ENCODE results near the gene PTPRT.

Gene PTPRT

DNA sequence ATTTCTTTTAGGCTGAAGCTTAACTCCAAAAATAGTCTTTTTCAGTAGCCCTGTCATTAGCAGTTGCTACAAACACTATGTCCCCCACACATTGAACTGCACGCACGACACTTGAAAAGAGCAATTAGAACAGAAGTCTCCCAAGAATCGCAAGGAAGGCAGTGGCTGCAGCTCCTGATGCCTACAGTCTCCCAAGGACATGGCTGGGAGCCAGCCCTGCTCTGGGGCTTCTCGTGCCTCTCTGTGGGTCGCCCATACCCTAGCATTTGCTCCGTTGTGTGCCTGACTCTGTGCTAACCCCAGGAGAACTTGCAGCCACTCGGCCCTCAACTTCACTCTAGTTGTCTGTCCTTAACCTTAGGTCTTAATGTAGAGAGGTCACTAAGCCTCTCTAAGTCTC lies 454.2 kb downstream of the PTPRT start:
- DNase-seq (ENCODE audit: low read depth, low spot score): no peak

GRCh38 chr20:42734660-42735368 lies 454.9 kb downstream of the PTPRT start:
- DNase-seq (ENCODE audit: low read depth, low spot score): no peak

GRCh38 chr20:42721923-42722322 lies 467.8 kb downstream of the PTPRT start:
- no peak for DNase-seq (ENCODE audit: low read depth, low spot score)

GRCh38 chr20:42714298-42715141 lies 475.2 kb downstream of the PTPRT start:
- DNase-seq (ENCODE audit: low read depth, low spot score): no peak

GRCh38 chr20:42708266-42708665 lies 481.4 kb downstream of the PTPRT start:
- DNase-seq (ENCODE audit: low read depth, low spot score): no peak

- no peak for DNase-seq (ENCODE audit: low read depth, low spot score)
Measured at GRCh38 chr20:42706759-42707158, 482.9 kb downstream of the PTPRT start.

- no peak for DNase-seq (ENCODE audit: low read depth, low spot score)
Measured at GRCh38 chr20:42705550-42705949, 484.2 kb downstream of the PTPRT start.

DNA sequence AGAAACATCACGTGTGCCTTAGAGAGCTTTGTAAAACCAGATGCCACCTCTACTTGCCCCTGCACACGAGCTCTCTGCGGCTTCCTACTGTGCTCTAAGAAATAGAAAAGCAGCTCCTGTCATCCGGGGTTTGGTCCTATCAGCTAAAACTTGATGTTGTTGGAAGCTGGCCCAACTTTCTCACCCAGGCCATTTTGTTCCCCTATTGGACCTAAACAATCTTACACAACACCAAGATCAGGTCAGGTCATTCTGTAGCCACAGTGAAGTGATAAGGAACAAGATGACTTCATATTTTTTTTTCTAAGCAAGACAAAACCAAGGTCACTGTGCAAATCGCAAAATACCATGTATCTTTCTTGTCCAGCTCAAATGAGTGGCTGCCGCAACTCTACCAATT lies 486.0 kb downstream of the PTPRT start:
- no peak for DNase-seq (ENCODE audit: low read depth, low spot score)

GRCh38 chr20:42701948-42702347 lies 487.8 kb downstream of the PTPRT start:
- DNase-seq (ENCODE audit: low read depth, low spot score): no peak

GRCh38 chr20:42700372-42700771 lies 489.3 kb downstream of the PTPRT start:
- no peak for DNase-seq (ENCODE audit: low read depth, low spot score)

DNA sequence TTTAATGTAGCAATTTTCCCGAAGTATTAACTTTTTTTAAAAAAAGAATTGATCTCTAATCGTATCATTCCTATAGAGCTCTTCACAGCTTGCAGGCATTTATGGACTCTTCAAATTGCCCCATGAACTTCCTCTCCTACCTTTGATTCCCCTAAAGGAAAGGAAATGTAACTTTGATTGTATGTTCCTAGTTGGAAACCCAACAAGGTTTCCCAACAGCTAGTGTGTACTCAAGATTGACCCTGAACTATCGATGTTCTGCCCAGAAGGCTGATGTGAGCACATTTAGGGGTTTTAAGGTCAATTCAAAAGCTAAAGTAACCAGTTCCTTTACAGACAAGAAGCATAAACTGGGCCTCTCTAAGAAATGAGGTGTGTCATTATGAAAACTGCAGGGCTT lies 491.7 kb downstream of the PTPRT start:
- no peak for DNase-seq (ENCODE audit: low read depth, low spot score)

DNA sequence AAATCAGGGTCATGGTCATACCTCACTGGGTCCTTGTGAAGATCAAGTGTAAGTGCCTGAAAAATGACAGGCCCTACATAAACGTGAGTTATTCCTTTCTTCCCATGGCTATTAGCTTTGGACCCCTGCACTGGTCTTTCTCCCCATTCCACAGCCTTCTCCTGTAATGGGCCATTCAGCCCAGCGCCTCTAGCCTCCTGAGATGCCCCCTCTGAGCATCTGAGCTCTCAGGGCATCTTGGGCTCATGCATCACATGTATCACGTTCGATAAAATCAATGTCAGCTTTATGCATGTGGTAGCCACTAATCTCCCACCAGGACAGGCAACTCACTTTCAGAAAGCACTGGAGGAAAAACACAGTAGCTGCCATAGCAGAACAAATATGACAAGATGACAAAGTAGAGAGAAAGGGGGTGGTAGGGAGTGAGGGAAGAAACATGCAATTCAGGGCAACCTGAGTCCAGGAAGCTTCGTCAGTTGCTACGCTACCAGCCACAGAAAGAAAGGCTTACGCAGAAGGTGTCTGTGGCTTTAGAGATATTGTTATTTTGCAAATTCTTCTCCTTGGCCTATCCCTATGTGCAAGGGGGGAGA lies 498.8 kb downstream of the PTPRT start:
- DNase-seq (ENCODE audit: low read depth, low spot score): no peak

DNA sequence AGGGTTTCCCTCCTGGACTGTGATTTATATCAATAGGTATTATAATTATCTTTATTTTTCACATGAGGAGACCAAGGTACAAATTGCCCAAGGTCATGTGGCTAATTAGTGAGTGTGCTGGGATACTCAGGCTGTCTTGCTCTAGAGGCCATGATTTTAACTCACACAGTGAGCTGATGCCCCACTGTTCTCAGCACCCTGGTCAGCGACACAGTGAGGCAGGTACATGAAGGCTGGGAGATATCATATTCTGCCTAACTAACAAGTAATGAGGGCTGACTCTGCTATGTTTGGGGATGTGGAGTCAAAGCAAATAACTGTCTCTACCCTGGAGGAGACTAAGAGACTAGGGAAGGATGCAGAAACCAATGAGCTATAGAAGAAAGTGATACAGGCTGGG lies 501.1 kb downstream of the PTPRT start:
- DNase-seq (ENCODE audit: low read depth, low spot score): no peak

GRCh38 chr20:42686057-42686456 lies 503.6 kb downstream of the PTPRT start:
- DNase-seq (ENCODE audit: low read depth, low spot score): no peak

DNA sequence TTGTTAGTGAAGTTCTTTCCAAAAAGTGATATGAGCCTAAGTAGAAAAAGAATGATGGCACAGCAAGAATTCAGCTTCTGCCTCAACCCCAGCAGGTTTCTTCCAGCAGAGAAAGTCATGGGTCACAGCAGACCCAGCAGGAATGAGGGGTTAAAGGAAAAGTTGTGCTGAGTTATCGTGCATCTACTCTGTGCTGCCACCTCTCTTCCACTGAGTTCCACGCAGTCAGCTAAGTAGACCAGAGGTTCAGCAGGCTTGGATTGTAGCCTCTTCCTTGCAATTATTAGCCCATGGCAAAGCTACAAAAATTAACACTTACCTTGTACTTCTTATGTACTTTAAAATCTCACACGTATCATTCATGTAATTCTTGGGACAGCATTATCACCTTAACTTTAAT lies 510.8 kb downstream of the PTPRT start:
- no peak for DNase-seq (ENCODE audit: low read depth, low spot score)

GRCh38 chr20:42656130-42656529 lies 533.6 kb downstream of the PTPRT start:
- DNase-seq (ENCODE audit: low read depth, low spot score): no peak

DNA sequence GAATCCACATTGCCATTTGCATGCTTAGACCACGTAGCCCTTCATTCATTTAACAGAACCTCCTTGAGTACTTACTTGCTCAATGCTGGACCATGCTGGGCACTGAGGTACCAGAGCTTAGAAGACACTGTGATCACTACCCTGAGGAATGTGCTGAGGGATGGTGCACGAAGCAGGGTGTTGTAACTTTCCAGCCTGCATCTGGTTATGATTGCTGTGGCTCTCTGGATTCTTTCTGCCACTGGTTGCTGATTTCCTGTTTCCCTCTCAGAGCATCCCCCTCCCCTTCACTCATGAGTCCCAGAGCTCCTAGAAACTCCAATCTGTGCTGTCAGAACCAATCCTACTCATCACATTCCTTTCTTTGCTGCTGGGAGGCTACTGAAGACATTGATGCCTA lies 537.4 kb downstream of the PTPRT start:
- DNase-seq (ENCODE audit: low read depth, low spot score): no peak

GRCh38 chr20:42650191-42650746 lies 539.4 kb downstream of the PTPRT start:
- no peak for DNase-seq (ENCODE audit: low read depth, low spot score)

GRCh38 chr20:42649748-42650147 lies 540.0 kb downstream of the PTPRT start:
- no peak for DNase-seq (ENCODE audit: low read depth, low spot score)

GRCh38 chr20:42646250-42646649 lies 543.5 kb downstream of the PTPRT start:
- DNase-seq (ENCODE audit: low read depth, low spot score): no peak

DNA sequence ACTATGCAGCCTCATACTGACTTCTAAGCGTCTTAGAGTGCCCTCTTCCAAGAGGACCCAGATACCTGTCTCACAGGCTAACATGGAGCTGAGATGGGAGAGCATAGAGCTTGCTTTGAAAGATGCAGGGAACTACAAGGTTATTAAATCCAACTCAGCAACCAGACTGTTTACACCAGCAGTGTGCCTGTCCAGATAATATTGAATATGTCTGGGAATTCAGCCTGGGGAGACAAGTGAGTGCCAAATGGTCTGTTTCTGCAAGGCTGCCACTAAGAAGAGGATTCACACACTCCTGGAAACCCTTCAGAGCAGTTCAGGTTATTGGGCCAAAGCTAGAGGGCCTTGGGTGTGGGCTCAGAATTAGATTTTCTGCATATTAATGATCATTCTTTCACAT lies 547.8 kb downstream of the PTPRT start:
- DNase-seq (ENCODE audit: low read depth, low spot score): no peak

DNA sequence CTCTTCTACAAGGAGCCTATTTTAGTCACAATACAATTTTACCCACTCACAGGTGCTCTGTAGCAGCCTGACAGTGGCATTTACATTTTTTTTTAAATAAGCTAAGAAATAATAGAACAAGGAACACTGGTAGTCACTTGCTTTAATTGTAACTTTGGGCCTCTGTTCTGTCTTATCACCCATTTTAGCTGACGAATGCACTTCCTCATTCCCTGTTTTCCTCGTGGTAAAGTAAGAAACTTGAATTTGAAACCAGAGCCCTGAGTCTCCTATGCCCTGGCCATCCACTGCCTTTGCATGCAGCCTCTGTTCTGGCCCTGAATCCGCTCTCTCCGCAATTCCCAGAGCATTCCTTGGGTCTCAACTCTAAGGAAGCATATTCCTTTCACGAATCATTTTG lies 550.6 kb downstream of the PTPRT start:
- no peak for DNase-seq (ENCODE audit: low read depth, low spot score)

All from smooth muscle cell of the brain vasculature (primary cell).